ENCODE data around the gene EMC8.

DNA sequence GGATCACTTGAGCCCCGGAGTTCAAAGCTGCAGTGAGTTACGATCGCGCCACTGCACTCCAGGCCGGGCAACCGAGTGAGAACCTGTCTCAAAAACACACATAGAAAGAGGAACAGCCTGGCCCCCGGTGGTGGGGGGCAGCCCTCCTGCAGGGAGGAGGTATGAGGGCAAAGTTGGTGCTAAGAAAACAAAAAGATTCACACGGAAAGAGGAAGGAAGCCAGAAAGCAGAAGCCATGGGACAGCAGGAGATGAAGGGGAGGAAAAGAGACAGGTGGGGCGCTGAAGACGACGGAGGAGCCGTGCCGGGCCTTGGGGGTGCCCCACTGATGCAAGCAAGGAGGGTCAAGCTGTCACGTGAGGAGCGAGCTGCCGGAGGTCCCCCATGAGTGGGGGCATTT, 40.2 kb downstream of the EMC8 start:
- TF ChIP-seq, protein P1, sequence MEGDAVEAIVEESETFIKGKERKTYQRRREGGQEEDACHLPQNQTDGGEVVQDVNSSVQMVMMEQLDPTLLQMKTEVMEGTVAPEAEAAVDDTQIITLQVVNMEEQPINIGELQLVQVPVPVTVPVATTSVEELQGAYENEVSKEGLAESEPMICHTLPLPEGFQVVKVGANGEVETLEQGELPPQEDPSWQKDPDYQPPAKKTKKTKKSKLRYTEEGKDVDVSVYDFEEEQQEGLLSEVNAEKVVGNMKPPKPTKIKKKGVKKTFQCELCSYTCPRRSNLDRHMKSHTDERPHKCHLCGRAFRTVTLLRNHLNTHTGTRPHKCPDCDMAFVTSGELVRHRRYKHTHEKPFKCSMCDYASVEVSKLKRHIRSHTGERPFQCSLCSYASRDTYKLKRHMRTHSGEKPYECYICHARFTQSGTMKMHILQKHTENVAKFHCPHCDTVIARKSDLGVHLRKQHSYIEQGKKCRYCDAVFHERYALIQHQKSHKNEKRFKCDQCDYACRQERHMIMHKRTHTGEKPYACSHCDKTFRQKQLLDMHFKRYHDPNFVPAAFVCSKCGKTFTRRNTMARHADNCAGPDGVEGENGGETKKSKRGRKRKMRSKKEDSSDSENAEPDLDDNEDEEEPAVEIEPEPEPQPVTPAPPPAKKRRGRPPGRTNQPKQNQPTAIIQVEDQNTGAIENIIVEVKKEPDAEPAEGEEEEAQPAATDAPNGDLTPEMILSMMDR (conservative IDR thresholded peaks at IDR 0.05 in 1 of 2, IDR thresholded peaks at IDR 0.05 in 1 of 2; ENCODE audit: extremely low read depth in 1 of 2, insufficient read depth in 1 of 2, low read depth in 1 of 2, low read length in 2 of 2) = no peak
- no peak for TF ChIP-seq EZH2 (IDR thresholded peaks at IDR 0.05; ENCODE audit: borderline replicate concordance, low read length)

Data from mammary epithelial cell (primary cell).